Hematopoietic multipotent progenitor cell treated with erythropoietin and hydrocortisone succinate and interleukin-3 and kit ligand, for 4 days (in vitro differentiated cells): ENCODE measurements around the gene CCRL2.
"Not testable (repeated sequence)": the region's sequence is repeated elsewhere in the genome, so short reads cannot be mapped to it uniquely, and the experiment has no call there.

Experiments used
- DNase-seq: peaks from one replicate; pipeline ENCODE4 v3.0.0-alpha.2; 2015

The CCRL2 gene

DNA sequence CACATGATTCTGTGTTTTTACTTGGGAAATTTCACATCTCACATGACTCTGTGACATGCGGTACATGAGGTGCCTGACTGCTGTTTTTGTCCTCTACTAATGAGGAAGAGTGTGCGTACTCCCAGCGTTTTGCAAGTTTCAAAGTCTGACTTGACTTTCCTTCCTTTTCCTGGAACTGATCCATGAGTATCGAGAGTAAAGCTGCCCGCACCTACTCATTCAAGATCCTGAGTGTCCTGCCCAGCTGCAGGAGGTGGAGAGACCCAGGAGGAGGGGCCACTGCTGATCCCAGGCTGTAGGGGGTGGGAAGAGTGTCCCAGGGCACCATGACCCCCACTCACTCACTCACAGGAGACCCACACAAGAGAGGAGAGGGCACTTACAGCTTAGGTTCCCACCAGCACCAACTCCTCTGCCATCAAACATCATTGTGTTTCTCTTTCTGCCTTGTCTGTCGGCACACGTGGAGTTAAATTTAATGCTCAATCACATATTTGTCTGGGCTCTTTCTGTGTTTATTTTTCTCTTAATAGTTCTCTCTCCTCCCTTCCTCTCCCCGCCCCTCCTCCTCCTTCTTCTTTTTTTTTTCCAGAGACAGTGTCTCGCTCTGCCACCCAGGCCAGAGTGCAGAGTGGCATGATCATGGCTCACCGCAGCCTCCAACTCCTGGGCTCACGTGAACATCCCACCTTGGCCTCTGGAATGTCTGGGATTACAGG lies 1.6 kb upstream of the CCRL2 start:
- DNase-seq, result no peak

DNA sequence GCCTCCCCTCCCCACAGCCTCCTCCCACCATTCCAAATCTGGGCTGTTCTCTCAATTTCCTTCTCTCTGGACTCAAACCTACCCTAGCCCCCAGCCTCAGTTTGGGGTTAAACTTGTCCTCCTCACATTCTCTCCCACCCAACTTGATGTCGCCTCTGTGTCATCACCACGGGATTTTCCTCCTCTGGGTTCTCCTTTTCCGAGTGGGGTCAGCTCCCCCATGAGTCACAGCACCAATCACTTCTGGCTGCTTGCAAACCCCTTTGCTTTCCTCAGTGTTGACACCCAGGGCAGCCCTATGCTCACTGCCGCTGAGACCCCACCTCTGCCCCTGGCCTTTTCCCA lies 644 bp upstream of the CCRL2 start:
- no peak for DNase-seq

DNA sequence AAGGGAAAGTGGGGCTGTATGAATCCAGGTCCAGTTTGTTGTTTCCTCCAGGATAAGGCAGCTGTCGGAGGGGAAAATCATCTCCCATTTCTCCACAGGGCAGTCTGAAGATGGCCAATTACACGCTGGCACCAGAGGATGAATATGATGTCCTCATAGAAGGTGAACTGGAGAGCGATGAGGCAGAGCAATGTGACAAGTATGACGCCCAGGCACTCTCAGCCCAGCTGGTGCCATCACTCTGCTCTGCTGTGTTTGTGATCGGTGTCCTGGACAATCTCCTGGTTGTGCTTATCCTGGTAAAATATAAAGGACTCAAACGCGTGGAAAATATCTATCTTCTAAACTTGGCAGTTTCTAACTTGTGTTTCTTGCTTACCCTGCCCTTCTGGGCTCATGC lies 911 bp downstream of the CCRL2 start:
- DNase-seq, result no peak

DNA sequence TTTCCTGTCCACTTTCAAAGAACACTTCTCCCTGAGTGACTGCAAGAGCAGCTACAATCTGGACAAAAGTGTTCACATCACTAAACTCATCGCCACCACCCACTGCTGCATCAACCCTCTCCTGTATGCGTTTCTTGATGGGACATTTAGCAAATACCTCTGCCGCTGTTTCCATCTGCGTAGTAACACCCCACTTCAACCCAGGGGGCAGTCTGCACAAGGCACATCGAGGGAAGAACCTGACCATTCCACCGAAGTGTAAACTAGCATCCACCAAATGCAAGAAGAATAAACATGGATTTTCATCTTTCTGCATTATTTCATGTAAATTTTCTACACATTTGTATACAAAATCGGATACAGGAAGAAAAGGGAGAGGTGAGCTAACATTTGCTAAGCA lies 1.8 kb downstream of the CCRL2 start:
- no peak for DNase-seq

DNA sequence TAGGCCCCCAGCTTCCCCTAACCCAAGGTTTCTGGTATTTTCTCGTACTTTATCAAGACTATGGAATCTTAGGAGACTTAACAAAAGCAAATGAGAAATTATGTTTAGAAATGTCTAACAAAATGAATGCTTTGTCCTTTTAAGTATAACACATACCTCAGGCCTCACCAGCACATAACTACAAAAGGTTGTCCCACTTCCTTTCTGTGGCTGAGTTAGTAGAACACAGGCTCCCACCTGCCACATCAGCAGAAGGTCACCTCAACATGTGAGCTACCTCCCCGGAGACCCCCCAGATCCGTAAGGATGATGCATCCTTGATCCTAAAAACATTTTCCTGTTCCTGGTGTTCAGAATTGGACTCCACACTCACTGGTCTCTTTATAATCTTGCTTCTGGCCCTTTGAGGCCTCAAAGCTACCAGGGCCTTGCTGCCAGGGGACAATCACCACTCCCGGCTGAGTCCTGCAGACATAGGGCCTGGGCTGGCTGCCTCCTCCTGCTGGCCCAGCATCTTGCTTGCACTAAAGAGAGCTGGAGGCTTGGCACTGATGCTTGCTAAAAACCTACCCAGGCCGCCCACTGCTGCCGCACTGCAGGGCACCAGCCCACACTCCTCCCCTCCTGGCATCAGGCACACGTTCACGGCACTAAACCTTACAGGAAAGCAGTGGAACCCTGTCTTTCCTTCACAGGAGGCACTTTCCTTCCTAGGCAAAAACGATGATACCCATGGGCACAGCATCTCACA lies 2.9 kb downstream of the CCRL2 start:
- DNase-seq, result no peak

DNA sequence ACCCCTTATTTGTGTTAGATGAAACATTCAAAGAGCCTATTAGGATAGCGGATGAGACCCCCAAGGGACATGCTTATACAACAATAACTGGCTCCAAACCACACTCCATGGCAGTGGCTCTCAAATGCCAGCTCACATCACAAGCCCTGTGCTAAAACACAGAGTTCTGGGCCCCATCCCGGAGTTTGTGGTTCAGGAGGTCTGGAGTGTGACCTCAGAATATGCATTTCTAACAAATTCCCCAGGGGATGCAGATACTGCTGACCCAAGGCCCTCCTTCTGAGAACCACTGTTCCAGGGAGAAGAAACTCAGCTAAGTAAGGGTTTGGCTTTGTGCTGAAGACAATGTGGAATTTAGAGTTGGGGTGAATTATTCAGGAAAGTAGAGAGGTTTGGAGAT lies 3.6 kb downstream of the CCRL2 start:
- no peak for DNase-seq

DNA sequence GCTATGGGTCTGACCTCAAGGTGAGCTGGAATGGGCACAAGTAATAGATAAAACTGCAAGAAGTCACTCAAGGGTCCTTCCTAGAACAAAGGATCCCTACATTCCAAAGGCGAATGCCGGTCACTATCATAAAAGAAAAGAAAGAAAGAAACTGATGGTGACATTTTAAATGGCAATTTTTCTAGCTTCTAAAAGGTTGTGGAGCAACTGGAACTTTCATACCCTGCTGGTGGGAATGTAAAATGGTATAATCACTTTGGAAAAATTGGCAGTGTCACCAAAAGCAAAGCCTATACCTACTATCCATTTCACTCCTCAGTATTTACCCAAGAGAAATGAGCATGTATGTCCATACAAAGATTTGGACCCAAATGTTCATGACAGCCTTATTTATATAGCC lies 4.2 kb downstream of the CCRL2 start:
- DNase-seq, result no peak

DNA sequence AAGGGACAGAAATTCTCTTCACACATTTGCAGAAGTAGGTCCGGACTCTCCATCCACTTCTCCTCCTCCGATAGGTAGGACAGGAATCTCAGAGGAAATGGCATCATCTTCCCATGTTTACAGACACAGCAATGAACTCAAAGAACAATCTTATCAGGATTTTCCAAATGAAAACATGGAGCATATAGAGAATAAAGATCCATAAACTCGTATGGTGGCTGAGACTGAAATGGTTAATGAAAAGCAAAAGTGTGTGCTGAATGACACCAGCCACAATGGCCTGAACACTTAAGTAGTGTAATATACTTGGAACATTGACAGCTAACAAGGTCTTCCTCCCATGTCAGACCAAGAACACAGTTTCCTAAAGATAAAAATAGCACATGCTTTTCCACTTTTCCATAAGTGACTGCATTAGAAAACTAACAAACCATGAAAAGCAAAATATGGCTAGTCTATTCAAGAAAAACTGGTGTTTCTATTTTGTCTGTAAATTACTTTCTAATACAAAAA lies 5.8 kb downstream of the CCRL2 start:
- no peak for DNase-seq

DNA sequence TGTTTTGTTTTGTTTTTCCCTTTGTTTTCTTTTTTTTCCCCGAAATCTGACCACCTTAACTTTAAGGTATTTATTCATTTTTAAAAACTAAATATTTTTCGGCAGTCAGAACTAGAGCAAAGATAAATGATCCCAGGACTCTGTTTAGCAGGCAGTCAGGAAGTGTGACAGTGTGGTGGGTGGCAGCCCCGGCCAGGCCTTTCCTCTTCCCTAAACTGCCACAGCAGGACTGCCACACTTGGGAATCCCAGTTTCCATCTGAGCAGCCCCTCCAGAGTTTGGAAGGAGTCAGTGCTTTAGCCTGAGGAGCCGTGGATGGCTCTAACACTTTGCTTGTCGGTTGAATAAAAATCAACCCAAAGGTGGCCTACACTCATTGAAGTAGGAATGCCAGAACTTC lies 6.9 kb downstream of the CCRL2 start:
- DNase-seq, result no peak

DNA sequence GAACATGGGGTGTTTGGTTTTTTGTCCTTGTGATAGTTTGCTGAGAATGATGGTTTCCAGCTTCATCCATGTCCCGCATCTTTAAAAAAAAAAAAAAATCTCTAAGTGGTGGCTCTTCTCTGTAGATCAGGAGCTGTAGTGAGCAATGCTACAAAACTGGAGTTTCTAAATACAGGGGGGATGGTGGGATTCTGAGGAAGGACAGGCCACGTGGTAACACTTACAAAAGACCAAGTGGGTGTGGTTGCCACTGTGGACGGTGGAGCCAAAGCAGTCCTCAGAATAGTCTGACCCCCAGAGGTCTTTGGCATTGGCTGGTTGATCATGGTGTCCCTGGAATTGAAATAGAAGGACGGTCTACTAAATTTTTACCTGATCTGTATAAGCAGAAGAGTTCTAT lies 7.7 kb downstream of the CCRL2 start:
- no peak for DNase-seq

DNA sequence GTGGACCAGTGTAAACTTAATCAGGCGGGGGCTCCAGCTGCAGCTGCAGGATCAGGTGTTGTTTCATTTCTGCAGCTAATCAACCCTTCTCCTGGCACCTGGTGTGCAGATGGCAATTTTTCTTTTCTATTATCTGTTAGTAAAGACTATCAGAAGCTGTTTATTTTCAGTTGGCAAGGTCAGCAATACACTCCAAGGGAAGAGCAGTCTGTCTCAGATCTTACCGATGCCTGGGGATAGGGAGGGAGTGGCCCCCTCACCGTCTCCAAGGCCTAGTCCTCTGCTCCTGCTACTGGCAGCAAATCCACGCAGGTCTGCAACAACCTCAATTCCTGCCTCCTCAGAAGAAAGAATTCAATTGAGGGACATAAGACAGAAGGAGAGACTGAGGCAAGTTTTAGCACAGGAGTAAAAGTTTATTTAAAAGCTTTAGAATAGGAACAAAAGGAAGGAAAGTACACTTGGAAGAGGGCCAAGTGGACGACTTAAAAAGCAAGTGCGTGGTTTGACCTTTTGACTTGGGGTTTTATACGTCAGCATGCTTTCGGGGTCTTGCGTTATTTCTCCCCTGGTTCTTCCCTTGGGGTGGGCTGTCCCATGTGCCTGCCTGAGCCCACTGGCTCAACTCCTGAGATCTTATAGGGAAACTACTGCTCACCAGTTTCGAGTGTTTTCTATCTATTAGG lies 9.2 kb downstream of the CCRL2 start:
- peak; percentile 55 for DNase-seq

DNA sequence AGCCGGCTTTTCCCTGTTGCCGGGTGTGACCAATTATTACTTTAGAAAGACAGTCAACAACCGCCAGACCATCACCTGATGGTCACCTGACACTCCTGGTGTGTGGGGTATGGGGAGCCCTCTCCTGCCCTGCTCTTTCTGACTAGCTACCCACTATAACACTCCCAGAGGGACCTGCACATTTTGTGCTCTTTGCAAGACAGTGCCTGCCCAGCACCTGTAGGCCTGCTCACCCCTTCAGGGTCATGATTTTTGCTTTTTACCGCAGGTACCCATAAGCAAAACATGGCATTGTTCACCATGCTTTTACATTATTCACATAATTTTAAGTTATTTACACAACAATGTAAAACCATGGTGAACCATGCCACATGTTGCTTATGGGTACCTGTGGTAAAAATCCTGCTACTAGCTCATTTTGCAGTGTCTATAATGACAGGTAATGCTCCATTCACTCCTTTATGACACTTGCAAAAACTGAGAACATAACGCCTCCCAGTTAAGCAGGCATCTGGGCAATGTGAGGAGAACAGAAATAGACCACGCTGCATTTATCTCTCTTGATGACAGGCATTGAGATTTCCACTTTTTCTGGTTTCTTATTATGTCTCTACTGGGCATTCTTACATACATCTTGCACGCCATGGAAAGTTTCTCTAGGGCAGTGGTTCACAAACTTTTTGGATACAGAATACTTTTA lies 9.9 kb downstream of the CCRL2 start:
- no peak for DNase-seq

DNA sequence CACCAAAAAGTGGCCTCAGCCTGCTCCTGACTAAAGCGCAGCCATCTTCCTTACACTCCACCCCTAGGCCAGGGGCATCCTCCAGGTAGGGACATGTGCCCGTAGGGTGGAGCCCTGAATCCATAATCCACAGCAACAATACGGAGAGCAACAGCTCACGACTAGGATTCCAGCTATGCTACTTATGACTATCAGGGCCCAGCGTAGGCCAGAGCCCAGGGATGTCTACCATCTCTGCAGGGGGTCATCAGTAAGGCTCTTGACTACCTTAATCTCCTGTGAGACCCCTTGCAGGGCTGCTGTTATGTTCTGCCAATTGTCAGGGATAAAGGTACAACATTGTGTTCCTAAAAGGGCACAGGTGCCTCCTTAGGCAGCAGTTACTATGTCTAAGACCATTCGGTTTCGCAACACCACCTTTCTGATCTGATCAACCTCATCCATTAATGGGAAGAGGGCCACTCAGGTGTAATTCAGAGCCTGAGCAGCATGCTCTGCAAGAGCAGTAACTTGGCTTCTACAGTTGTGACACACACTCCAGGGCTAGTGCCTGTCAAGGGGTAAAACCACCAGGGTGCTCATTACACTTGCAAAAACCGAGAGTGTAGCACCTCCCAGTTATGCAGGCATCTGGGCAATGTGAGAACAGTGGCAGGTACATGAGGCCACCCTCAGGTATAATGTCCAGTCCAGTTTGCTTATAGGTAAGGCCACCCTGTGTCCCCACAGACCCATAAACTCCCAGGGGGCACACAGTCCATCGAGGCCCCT lies 11.0 kb downstream of the CCRL2 start:
- DNase-seq, result no peak

DNA sequence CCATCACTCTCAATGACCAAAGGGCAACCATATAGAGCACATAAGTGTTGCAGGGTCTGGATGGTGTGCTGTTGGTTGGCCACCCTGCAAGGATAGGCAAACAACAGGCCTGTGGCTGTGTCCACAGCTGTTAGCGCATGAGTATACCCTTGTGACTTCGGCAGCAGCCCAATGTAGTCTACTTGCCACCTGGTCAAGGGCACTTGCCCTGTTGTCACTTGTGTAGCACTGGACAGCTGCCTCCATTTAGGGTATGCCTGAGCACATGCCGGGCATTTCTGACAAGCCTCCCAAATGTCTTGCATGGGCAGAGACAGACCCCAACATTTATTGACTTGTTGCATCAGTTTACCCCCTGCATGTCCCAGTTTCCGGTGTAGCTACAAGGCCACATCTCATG lies 12.8 kb downstream of the CCRL2 start:
- no peak for DNase-seq

DNA sequence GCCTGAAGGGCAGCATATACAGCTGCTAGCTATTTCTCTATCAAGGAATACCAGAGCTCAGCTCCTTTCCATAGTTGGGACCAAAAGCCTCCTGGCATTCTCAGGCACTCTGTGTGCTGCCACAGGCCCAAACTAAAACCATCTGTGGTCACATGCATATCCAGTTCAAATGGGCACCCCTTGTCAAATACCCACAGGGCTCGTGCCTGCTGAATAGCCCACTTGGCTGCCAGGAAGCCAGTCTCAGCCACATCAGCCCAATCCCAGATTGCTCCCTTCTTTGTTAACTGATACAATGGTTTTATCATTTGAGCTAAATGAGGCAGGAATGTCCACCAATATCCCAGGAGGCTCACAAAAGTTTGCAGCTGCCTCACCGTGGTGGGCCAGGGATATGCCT lies 13.9 kb downstream of the CCRL2 start:
- DNase-seq, result no peak

DNA sequence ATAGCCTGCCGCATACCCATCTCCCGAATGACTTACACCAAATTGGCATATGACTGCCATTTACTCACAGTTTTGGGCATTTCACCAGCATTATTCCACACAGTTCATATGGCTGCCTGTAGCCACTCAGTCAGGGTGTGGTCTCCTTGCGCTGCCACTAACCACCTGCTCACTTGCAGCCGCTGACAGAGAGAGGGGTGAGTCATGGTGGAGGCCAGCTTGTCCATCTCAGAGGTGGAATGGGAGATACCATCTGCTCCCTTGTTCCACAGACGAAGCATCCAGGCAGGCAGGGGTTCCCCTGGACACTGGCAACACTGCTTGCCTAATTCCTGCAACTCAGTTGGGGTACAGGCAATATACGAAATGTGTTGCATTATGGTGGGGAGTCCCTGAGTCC lies 15.6 kb downstream of the CCRL2 start:
- peak; percentile 59 for DNase-seq

DNA sequence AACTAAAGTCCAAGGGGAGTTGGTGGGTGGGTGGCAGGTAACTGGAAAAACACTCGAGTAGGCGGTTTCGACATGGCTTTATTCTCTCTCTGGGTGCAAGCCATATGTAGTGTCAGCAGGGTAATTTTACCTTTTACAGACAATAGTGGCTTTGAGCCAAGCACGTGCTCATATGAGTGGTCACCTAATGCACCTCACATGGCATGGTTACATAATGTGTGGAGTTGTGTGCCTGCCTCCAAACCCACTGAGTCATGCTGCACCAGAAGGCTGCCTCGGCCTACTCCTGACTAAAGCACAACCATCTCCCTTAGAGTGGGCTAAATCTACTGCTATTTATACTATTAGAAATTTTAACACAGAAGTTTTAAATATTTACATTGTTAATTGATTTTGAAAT lies 16.5 kb downstream of the CCRL2 start:
- no peak for DNase-seq

DNA sequence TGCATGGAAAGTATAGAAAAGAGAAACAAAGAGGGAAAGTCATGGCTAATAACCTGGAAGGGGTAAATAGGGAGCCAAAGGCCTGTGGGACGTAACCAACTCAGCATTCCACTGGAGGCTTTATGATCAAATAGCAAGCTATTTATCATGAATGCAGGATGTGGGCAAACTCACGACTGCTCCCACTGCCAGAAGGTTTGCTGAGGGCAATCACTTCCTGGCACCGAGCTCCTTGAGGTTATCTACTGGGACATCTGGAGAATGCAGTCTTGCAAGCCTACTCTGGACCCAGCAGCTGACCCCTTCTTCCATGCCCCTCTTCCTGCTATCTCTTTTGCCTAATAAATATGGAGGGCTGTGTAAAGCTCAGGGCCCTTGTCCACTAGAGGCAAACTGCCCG lies 19.4 kb downstream of the CCRL2 start:
- DNase-seq, result peak; percentile 84

DNA sequence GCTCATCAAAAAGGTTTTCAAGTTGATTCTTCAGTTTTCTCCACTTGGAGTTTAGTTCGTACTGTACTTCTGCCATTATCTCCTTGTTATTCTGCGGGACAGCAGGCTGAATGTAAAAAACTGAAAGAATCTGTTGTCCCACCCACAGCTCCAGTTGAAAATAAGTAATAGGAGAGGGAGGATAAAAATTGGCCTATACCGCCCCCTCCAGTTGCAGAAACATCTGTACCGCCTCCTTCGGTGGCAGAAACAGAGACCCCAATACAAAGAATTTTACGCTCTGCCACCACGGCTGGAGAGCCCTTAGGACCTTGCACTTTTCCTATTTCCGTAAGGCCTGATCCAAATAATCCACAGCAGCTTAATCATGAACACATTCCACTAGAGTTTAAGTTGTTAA lies 20.3 kb downstream of the CCRL2 start:
- not testable (repeated sequence) for DNase-seq

DNA sequence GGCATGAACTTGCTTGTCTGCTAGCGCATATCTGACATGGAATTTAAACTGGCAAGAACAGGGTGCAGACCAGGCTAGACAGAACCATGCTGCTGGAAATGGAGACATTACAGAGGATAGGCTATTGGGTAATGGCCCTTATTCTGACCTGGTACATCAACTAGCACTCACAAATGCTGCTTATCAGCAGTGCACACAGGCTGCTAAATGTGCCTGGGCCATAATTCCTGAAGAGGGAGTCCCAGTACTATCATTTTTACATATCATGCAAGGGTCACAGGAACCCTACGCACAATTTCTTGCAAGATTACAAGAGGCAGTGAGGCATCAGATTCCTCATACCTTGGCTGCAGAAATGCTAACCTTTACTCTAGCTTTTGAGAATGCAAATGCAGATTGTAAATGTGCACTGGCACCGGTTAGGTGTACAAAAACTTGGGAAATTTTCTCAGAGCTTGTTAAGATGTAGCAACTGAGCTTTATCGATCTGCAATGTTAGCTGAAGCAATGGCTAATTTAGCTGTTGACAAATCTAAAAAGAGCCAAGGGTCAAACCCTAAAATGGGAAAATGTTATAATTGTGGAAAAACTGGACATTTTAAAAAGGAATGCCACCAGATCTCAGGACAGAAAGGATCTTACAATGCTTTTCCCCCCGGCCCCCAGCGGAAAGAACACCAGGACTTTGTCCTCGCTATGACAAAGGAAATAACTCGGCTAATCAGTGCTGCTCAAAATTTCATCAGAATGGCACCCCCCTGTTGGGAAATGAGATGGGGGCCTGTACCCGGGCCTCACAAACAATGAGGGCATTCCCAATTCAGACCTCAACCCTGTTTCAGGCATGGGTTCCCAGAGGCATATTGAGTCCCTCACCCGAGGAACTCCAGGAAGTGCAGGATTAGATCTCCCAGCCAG lies 21.1 kb downstream of the CCRL2 start:
- DNase-seq, result peak; percentile 92

DNA sequence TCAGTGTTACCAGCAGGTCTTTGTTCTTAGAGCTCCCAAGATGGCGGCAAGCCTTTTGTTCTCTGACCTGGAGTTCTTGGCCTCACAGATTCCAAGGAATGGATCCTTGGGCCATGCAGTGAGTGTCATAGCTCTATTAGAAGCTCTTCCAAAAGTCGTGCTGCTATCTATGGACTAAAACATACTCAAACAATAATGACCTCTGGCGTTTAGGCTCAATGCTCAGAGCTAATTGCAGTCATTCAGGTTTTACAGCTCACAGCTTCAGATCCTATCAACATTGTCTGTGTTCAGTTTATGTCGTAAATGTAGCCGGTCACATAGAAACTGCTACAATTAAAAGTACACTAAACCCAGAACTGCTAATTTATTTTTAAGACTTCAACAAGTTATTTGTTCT lies 22.2 kb downstream of the CCRL2 start:
- no peak for DNase-seq

DNA sequence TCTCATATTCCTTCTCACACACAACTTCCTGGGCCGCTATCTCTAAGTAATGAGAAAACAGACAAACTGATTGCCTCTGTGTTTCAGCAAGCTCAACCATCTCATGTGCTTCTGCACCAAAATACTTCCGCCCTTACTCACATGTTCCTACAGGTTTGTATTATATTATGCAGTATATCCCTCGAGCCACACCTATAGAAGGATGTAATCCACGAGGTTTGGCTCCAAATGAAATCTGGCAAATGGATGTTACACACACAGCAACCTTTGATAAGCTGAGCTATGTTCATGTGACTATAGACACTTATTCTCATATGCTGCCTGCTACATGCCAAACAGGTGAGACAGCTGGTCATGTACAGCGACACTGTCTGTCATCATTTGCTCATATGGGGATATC lies 22.6 kb downstream of the CCRL2 start:
- no peak for DNase-seq
